IPS DF 6.9 (cell line): ENCODE data around the gene CDYL.

Source experiments
- DNase-seq: peaks from one replicate; pipeline ENCODE4 v3.0.0-alpha.2; 2013; ENCODE audit warnings: low read depth, low spot score
- H3K27ac ChIP-seq: one replicate; pipeline ENCODE4 v1.5.1; 2013; ENCODE audit warnings: low read length, control low read depth
- H3K27me3 ChIP-seq: 2 replicates; pipeline ENCODE4 v1.6.1; 2013; ENCODE audit warnings: mild to moderate bottlenecking, low read length; ENCODE audit not compliant: control insufficient read depth, insufficient read depth
- H3K36me3 ChIP-seq: 2 replicates; pipeline ENCODE4 v1.6.1; 2013; ENCODE audit warnings: low read length; ENCODE audit not compliant: control insufficient read depth, insufficient read depth
- H3K4me1 ChIP-seq: 2 replicates; pipeline ENCODE4 v1.6.1; 2013; ENCODE audit warnings: low read length; ENCODE audit not compliant: control insufficient read depth, insufficient read depth
- H3K4me3 ChIP-seq: 2 replicates; pipeline ENCODE4 v1.5.1; 2013; ENCODE audit warnings: mild to moderate bottlenecking, low read length
- H3K9me3 ChIP-seq: 2 replicates; pipeline ENCODE4 v1.6.1; 2013; ENCODE audit warnings: low read length, inconsistent platforms; ENCODE audit not compliant: control insufficient read depth, insufficient read depth
- WGBS: extraction: QIAGEN DNeasy Blood & Tissue Kit; methylation state at CpG from one replicate; pipeline ENCODE4 v1.1.7; 2013; ENCODE audit warnings: mixed read lengths, missing lambda C conversion rate; ENCODE audit not compliant: insufficient read length, insufficient coverage; 5-methylcytosine and 5-hydroxymethylcytosine counted together

The CDYL gene

GRCh38 chr6:4941782-4942672 is 165.8 kb downstream of the CDYL start:
- Histone ChIP-seq H3K4me3 (no peak overlapping the region), H3K36me3 (peaks cover 11% of the 10 kb centered on the region), H3K4me1 (no peaks in the 10 kb centered on the region), H3K27ac (no peak overlapping the region), H3K27me3 (no peaks in the 10 kb centered on the region), H3K9me3 (no peaks in the 10 kb centered on the region)
- no peak for DNase-seq
- WGBS, result no CpG with 5 or more reads among the region's 6 CpGs

GRCh38 chr6:4942673-4943009 is 166.4 kb downstream of the CDYL start:
- Histone ChIP-seq H3K4me3 (no peak overlapping the region), H3K9me3 (no peaks in the 10 kb centered on the region), H3K27me3 (no peaks in the 10 kb centered on the region), H3K4me1 (peaks cover under 1% of the 10 kb centered on the region), H3K27ac (no peak overlapping the region), H3K36me3 (peaks cover 11% of the 10 kb centered on the region)
- no CpG with 5 or more reads among the region's 4 CpGs for WGBS
- no peak for DNase-seq

- no peak overlapping the region for H3K27ac ChIP-seq
- no CpG with 5 or more reads among the region's 2 CpGs for WGBS
- peaks cover 9% of the 10 kb centered on the region for H3K4me1 ChIP-seq
- H3K4me3 ChIP-seq, result no peak overlapping the region
- no peaks in the 10 kb centered on the region for H3K27me3 ChIP-seq
- H3K9me3 ChIP-seq, result no peaks in the 10 kb centered on the region
- DNase-seq, result no peak
- peaks cover 11% of the 10 kb centered on the region for H3K36me3 ChIP-seq
Measured at GRCh38 chr6:4943716-4944115, 167.5 kb downstream of the CDYL start.

GRCh38 chr6:4944325-4944724 is 168.1 kb downstream of the CDYL start:
- no peak for DNase-seq
- Histone ChIP-seq H3K27ac (no peak overlapping the region), H3K27me3 (no peaks in the 10 kb centered on the region), H3K9me3 (no peaks in the 10 kb centered on the region), H3K36me3 (peaks cover 11% of the 10 kb centered on the region), H3K4me3 (no peak overlapping the region), H3K4me1 (peaks cover 12% of the 10 kb centered on the region)
- no CpG with 5 or more reads among the region's 8 CpGs for WGBS

GRCh38 chr6:4946521-4946920 is 170.3 kb downstream of the CDYL start:
- Histone ChIP-seq H3K4me1 (peaks cover 15% of the 10 kb centered on the region), H3K27ac (no peak overlapping the region), H3K36me3 (peaks cover 17% of the 10 kb centered on the region), H3K9me3 (no peaks in the 10 kb centered on the region), H3K27me3 (no peaks in the 10 kb centered on the region), H3K4me3 (no peak overlapping the region)
- WGBS, result no CpG with 5 or more reads among the region's 11 CpGs
- DNase-seq, result no peak

GRCh38 chr6:4947716-4948115 is 171.5 kb downstream of the CDYL start:
- Histone ChIP-seq H3K36me3 (peaks cover 20% of the 10 kb centered on the region), H3K27ac (no peak overlapping the region), H3K4me1 (peaks cover 15% of the 10 kb centered on the region), H3K9me3 (no peaks in the 10 kb centered on the region), H3K4me3 (no peak overlapping the region), H3K27me3 (no peaks in the 10 kb centered on the region)
- no peak for DNase-seq
- no CpG with 5 or more reads among the region's 13 CpGs for WGBS

GRCh38 chr6:4948781-4949450 is 172.7 kb downstream of the CDYL start:
- DNase-seq, result no peak
- no peak overlapping the region for H3K4me3 ChIP-seq
- no peaks in the 10 kb centered on the region for H3K9me3 ChIP-seq
- H3K4me1 ChIP-seq, result peaks cover 15% of the 10 kb centered on the region
- H3K27ac ChIP-seq, result no peak overlapping the region
- no peaks in the 10 kb centered on the region for H3K27me3 ChIP-seq
- no CpG with 5 or more reads among the region's 15 CpGs for WGBS
- peaks cover 24% of the 10 kb centered on the region for H3K36me3 ChIP-seq

GRCh38 chr6:4950076-4950475 is 173.9 kb downstream of the CDYL start:
- DNase-seq, result no peak
- Histone ChIP-seq H3K27me3 (no peaks in the 10 kb centered on the region), H3K4me1 (peaks cover 15% of the 10 kb centered on the region), H3K9me3 (no peaks in the 10 kb centered on the region), H3K36me3 (peaks cover 27% of the 10 kb centered on the region), H3K4me3 (no peak overlapping the region), H3K27ac (no peak overlapping the region)
- WGBS, result no CpG with 5 or more reads among the region's 11 CpGs

GRCh38 chr6:4950836-4951533 is 174.8 kb downstream of the CDYL start:
- Histone ChIP-seq H3K4me3 (no peak overlapping the region), H3K9me3 (no peaks in the 10 kb centered on the region), H3K4me1 (peaks cover 15% of the 10 kb centered on the region), H3K27me3 (no peaks in the 10 kb centered on the region), H3K27ac (no peak overlapping the region), H3K36me3 (peaks cover 20% of the 10 kb centered on the region)
- WGBS, result no CpG with 5 or more reads among the region's 14 CpGs
- no peak for DNase-seq

GRCh38 chr6:4953440-4953839 is 177.2 kb downstream of the CDYL start:
- H3K27me3 ChIP-seq, result no peaks in the 10 kb centered on the region
- no peak overlapping the region for H3K4me3 ChIP-seq
- H3K36me3 ChIP-seq, result peaks cover 16% of the 10 kb centered on the region
- no peak for DNase-seq
- no peak overlapping the region for H3K27ac ChIP-seq
- H3K9me3 ChIP-seq, result no peaks in the 10 kb centered on the region
- peaks cover 12% of the 10 kb centered on the region for H3K4me1 ChIP-seq
- WGBS, result no CpG with 5 or more reads among the region's 12 CpGs
